CD4-positive, alpha-beta T cell treated with Interleukin-4 for 4 hours (primary cell): ENCODE results near the gene BCOR.
A peak's percentile ranks its signal among the peaks of the same experiment; 100 is the strongest.

Source experiments
- DNase-seq: peaks from one replicate; pipeline ENCODE4 v3.0.0-alpha.2; 2020

BCOR gene

DNA sequence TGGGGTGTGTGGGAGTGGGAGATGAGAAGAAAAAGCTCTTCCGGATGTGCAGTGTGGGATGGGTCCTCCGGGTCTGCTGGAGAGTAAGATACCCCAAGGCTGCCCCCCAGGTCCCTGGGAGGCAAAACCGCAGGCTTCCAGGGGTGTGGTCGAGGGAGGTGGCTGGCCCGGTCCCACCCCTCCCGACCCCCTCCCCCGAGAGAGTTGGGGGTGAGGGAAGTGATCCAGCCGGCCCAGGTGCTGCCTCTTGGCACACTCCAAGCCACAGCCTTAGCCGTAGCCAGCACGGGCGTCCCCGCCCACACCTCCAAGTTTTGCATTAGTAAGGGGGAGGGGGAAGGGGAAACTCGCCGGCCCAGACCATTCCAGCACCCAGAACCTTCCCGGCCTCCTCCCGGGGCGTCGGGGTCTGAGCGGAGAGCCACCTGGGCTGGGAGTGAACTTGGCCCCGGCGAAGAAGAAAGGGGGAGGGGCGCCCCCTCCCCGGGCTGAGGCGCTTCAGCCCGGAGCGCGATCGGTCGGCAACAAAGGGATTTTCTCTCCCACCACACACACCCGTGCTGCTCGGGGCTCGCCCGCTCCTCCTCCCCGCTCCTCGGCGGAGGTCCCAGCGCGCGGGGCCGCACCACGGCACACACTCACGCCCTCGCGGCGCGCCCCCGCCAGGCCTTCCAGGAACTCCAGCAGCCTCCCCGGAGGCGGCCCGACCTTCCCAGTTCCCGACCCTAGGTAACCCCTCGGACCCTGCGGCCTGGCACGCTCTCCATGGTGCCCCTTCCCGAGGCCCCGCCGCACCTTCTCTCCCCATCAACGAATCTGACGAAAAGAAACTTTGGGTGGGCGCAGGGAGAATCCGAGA, 14.4 kb downstream of the BCOR start:
- no peak for DNase-seq

GRCh38 chrX:40082447-40083119, 15.2 kb downstream of the BCOR start:
- no peak for DNase-seq

DNA sequence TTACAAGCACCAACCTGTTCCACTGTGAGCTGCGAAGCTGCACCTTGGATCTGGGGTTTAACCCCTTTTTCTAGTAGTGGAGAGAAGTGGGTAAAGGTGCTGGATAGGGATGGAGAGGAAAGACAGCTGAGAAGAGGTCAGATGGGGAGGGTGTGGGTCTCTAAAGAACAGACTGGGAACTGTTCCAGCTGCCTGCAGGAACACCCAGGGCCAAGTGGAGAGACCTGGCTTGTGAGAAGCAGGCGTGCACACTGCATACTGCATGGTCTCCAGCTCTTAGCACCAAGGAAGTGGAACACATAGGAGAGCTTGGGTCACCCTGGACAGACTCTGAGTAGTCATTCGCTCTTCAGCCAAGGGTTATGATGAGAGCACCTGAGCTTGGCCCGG, 16.1 kb downstream of the BCOR start:
- DNase-seq, result no peak

- DNase-seq, result no peak
Measured at GRCh38 chrX:40080894-40081678, 16.7 kb downstream of the BCOR start.

DNA sequence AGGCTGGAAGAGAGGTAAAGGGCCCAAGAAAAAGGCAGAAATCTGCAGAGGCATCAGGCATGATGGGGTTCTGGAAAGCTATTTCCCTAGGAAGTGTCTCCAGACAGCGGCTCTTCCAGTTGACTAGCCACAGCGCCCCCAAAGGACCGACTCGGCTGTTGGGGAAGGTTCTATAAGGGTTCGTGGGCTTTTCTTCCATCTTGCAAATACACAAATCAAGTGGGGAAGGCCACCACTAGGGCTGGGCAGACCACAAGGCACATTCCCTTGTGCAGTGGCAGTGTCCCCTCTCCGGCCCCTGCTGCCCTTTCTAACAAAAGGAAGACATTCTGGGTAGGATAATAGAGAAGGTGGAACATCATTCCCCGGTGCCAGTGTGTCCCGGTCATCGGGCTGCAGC, 18.2 kb downstream of the BCOR start:
- no peak for DNase-seq

DNA sequence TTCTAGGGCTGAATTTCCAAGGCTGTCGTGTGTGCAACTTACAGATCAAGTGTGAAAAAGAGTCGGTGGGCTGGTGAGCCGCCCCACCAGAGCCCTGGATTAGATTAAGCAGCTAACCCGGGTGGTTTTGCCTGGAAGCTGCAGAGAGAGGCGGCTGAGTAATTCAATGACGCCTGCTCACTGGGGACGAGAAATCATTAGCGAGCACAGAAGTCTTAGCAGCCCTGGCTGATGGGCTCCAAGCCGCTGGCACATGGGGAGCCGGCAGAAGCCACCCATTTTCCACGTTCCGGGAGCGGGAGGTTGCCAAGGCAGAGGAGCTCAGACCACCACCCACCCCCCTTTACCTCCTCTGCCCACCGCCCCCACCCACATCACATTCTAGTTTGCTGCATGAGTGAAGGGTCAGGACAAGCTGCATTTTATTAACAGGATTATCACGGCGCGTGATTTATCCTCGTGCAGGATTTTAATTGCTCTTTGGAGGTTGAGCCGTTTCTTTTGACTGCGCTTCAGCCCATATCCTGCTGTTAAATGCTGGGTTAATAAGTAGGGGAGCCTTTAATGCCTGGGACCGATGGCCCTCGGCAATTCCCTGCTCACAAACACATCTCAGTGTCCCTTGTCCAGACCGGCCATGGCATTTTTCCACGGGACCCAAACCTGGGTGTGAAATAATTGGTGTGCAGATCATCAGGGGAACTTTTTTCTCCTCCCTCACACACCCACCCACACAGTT, 19.1 kb downstream of the BCOR start:
- DNase-seq, result no peak

DNA sequence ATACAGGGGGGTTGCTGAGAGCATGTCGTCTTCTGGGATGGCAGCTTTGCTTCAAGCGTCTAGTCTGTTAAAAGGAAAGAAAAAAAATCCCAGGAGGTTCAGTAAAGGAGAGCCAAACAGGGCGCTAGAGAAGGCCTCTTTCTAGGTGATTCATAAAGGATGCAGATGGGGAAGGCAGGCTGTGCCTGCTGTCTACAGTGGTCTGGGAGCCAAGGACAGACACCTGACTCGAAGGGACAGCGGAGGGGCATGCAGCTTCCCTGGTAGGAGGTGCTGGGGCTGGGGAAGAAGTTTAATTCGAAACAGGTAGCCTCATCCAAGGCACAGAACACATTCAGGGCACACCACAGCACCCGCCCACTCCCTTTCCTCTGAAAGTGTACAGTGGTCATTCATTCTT, 19.9 kb downstream of the BCOR start:
- DNase-seq, result no peak

DNA sequence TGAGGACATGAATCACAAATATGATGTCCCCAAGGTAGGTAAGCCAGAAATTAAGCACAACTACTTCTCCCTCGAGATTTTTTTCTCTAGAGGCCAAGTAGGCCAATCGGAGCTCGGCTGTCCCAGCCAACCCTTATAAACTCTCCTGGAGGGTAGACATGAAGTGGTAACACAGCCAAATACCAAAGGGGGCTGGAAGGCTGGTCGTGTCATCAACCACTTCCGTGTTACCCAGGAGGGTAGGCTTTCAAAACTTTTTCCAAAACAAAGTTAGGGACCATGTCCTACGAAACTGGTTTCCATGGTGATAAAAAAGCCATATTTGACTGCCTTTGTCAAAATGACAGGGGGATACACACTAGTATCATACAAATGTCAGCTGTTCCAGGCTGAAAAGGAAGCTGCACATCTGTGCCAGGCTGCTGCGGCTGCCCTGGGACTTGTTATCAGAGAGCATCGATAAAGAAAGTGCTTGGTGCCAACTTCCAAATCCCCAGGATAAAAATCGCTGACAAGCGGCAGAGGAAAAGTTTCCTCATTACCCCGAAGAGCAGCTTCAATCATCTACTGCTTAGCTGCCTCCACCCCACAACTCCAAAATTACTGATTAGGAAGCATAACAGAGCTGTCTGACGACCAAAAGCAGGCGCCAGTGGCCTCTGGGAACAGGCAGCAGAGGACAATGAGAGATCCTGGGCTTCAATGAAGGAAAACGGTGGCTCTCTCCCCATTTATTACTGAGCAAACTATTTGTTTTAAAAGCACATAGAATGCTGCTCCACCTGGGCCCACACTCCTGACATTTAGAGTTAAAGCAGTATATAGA, 20.8 kb downstream of the BCOR start:
- no peak for DNase-seq

DNA sequence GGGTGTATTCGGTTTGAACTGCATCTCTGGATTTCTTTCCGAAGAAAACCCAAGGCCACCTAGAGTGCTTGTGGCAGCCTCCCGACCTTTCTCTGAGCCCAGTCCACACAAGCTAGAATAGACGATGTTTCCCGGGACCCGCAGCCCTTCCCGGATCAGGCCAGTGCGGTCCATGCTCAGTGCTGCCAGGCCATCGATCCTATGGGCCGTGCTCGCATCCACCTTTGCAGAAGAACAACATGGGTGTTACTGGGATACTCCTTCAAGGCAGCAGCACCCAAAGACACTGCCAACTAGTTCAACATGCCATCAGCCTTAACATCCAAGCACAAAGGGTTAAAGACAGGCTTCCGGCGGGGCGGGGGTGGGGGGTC, 22.8 kb downstream of the BCOR start:
- no peak for DNase-seq

GRCh38 chrX:40074080-40074958, 23.4 kb downstream of the BCOR start:
- DNase-seq, result no peak

DNA sequence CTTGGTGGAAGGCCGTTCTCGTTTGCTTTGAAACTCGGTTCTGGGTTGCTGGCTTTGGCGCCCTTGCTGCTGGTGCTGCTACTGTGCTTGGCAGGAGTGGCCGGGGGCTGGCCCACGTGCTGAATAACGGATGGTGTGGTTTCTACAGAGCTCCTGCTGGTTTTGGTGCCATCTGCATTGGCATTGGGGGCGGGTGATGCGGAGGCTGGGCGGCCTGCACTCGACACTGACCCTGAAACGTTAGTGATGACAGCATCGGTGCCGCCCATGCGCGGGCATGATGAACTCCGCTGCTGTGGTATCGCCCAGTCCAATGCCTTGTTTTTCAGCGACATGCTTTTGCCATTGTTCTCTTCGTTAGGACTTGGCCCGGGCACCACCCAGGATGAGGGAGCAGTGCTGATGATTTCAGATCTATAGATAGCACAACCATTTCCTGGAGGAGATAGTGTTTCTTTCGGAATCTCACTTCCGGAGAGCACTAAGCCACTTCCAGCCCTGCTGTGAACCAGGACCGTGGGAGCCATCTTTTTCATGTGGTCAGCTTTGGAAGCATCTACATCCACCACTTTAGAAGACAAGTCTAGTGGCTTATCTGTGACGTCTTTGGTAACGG, 24.2 kb downstream of the BCOR start:
- DNase-seq, result no peak

GRCh38 chrX:40072246-40072645, 25.5 kb downstream of the BCOR start:
- no peak for DNase-seq

DNA sequence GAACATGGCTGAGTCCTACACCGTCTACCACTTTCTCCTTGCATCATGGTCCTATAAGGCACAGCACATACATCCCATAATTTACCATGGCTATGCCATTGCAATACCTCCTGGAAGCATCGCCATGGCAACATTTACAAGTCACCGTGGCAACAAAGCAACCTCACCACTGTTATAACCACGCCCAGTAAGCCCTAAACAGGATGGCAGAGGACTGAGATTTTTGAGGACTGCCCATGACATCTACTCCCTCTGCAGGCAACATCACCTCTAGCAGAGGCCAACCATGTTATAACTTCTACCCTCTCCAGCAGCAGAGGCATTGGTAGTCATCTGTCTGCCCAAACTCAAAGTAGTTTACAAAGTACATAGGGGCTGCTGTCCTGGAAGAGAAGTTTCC, 29.7 kb downstream of the BCOR start:
- peak; percentile 53 for DNase-seq

DNA sequence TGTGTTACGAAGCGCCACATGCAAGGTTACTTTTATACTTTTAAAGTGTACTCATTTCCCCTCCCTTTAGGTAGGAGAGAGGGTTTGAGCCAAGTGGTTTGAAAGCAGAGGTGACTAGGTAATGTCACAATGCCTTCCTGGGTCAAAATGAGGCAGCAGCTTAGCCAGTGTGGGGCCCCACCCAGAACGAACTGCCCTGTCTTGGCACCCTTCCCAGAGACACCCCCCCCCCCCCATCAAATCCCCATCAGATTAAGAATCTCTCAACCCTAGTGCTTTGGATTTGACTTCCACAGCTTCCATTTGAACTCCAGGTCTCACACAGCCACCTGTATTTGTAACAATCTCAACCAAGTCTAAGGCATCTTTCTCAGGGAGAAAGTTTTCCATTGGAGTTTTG, 31.1 kb downstream of the BCOR start:
- no peak for DNase-seq

DNA sequence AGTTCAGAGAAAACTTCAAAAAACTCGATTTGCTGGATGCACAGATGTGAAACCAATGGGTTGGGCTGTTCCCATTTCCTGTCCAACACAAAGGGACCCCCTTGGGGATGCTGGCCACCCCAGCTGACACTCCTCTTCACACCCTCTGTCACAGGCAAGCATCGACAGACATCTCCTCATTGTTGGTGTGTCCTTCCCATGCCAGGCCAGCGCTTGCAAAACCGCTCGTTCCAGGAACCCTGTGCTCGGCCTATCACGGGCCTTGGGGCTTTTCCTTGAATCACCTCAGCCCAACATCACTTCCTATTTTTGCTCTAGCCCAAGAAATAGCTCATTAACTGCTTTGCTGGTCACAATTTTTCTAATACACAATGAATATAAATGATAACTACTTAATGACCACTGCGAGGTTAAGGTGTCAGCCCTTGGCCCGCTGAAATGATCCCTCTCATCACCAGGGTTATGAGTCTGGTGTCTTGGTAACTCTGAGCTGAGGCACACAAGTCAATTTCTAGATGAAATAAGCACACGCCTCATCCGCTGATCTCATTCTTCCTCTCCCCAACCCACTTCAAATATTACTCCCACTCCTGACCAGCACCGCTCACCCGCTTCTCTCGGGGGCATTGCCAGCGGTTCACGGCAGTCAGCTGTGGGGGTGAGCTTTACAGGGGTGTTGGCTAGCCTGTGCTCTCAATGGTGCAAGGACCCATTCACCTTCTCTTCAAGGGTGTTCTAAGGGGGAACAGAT, 32.3 kb downstream of the BCOR start:
- DNase-seq, result peak; percentile 10

DNA sequence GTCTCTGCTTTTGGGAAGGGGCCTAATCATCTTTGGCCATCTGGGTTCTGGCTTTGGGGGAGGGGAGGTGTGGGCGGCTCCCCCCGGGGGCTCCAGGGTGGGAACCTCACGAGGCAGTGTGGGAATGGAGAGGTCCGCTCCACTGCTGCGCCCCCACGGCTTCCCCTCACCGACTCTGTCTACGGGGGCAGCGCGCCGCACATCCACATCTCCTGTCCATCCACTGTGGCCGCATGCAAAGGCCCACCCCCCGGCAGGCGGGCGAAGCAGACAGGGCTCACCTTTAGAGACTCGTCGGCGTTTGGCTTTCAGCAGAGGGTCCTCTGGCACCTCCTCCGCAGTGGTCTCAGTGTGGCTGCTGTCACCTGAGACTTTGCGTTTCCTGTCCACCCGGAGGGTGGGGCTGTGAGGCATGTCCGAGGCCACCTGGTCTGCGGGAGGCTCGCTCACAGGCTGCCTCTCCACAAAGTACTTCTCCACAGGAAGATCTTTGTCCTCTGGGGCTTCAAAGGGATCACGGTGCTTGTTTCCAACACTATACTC, 33.6 kb downstream of the BCOR start:
- no peak for DNase-seq

GRCh38 chrX:40063555-40063954, 34.2 kb downstream of the BCOR start:
- DNase-seq, result no peak

- no peak for DNase-seq
Measured at GRCh38 chrX:40062525-40063155, 35.1 kb downstream of the BCOR start.
